H1 (cell line): ENCODE results near the gene NCL. TPM values are rescaled to one million over a fixed set of nuclear protein-coding genes. Genes with fewer than 3 reads are reported as not detected.

ENCODE experiments used
- CTCF ChIA-PET: fragments of 300-600 bp; sonication (Branson Sonifier 250); formaldehyde crosslinking; loops from one replicate; lab custom pipeline; 2021; ENCODE audit not compliant: partially characterized antibody; lab: Charles Lee
- POLR2A ChIA-PET: fragments of 300-600 bp; sonication (Branson Sonifier 250); formaldehyde crosslinking; loops from one replicate; lab custom pipeline; 2021; ENCODE audit warnings: inconsistent platforms; ENCODE audit not compliant: partially characterized antibody; lab: Charles Lee
- DNase-seq, 2 experiments: peaks; one replicate each; pipeline versions ENCODE4 v3.0.0 to v3.0.0-alpha.2; 2010 to 2022; ENCODE audit warnings: low spot score in 2 of 2, low read depth in 1 of 2, mixed read lengths in 1 of 2
- FAIRE-seq: peaks from 2 replicates; lab custom pipeline; 2011; peaks lifted over from hg19 to GRCh38; lab: Jason Lieb, UNC
- H2AFZ ChIP-seq: 2 replicates; pipeline ENCODE4 v1.8.1; 2012; ENCODE audit warnings: low read length, inconsistent platforms
- H2AK5ac ChIP-seq: 2 replicates; pipeline ENCODE4 v1.6.1; 2013; ENCODE audit warnings: low read depth, low read length
- H2BK120ac ChIP-seq: replicated peaks from 2 replicates; pipeline ENCODE3; 2013; ENCODE audit warnings: low read depth, low read length, inconsistent platforms
- H2BK12ac ChIP-seq: 2 replicates; pipeline ENCODE4 v1.6.1; 2013; ENCODE audit warnings: low read depth, low read length
- H2BK15ac ChIP-seq: 2 replicates; pipeline ENCODE4 v1.6.1; 2013; ENCODE audit warnings: low read length
- H2BK20ac ChIP-seq: 2 replicates; pipeline ENCODE4 v1.6.1; 2013; ENCODE audit warnings: low read length
- H2BK5ac ChIP-seq: 2 replicates; pipeline ENCODE4 v1.6.1; 2013; ENCODE audit warnings: low read depth, low read length
- H3K14ac ChIP-seq: 2 replicates; pipeline ENCODE4 v1.6.1; 2013; ENCODE audit warnings: inconsistent platforms; ENCODE audit not compliant: insufficient read length
- H3K18ac ChIP-seq: 2 replicates; pipeline ENCODE4 v1.6.1; 2013; ENCODE audit warnings: low read length; ENCODE audit errors: extremely low read depth
- H3K23ac ChIP-seq: 2 replicates; pipeline ENCODE4 v1.6.1; 2013; ENCODE audit warnings: inconsistent platforms; ENCODE audit not compliant: insufficient read length
- H3K23me2 ChIP-seq: 2 replicates; pipeline ENCODE4 v1.6.1; 2013; ENCODE audit warnings: low read depth, low read length
- H3K27ac ChIP-seq: 2 replicates; pipeline ENCODE4 v1.6.1; 2011; ENCODE audit warnings: low read depth, low read length, inconsistent platforms
- H3K27me3 ChIP-seq, 4 experiments: replicated peaks in 1 of 4; 1 replicate in 1 of 4; 2 replicates in 3 of 4; pipeline versions ENCODE4 v1.6.1 to v1.8.1; 2011 to 2013; ENCODE audit warnings: low read length in 3 of 4, mild to moderate bottlenecking in 3 of 4, inconsistent platforms in 2 of 4, mixed read lengths in 2 of 4, moderate library complexity in 1 of 4; ENCODE audit not compliant: control insufficient read depth in 3 of 4, insufficient read depth in 3 of 4; ENCODE audit errors: extremely low read depth in 1 of 4
- H3K36me3 ChIP-seq, 4 experiments: 2 replicates each; pipeline versions ENCODE4 v1.6.1 to v1.8.1; 2011 to 2013; ENCODE audit warnings: mild to moderate bottlenecking in 4 of 4, low read length in 3 of 4, moderate library complexity in 2 of 4, control low read depth in 1 of 4, inconsistent platforms in 1 of 4; ENCODE audit not compliant: insufficient read depth in 4 of 4, control insufficient read depth in 2 of 4
- H3K4ac ChIP-seq: replicated peaks from 2 replicates; pipeline ENCODE3; 2013; ENCODE audit warnings: low read length, low read depth, mixed read lengths, inconsistent platforms; ENCODE audit not compliant: insufficient read length
- H3K4me1 ChIP-seq, 4 experiments: replicated peaks in 1 of 4; 1 replicate in 1 of 4; 2 replicates in 3 of 4; pipeline versions ENCODE4 v1.6.1 to v1.8.1; 2011 to 2013; ENCODE audit warnings: low read length in 3 of 4, inconsistent platforms in 2 of 4, mixed read lengths in 1 of 4; ENCODE audit not compliant: insufficient read depth in 4 of 4, control insufficient read depth in 3 of 4
- H3K4me2 ChIP-seq, 2 experiments: 2 replicates each; pipeline versions ENCODE4 v1.6.1 to v1.8.1; 2011 to 2013; ENCODE audit warnings: low read depth in 2 of 2, low read length in 2 of 2, control low read depth in 1 of 2, inconsistent platforms in 1 of 2, mild to moderate bottlenecking in 1 of 2; ENCODE audit not compliant: insufficient read depth in 1 of 2
- H3K4me3 ChIP-seq, 4 experiments: fragments of 200-600, 300-600 bp in 1 of 4; sonication (generic), shearing (Covaris generic), sonication (Bioruptor Twin) in 1 of 4; 2 replicates each; pipeline versions ENCODE4 v1.5.1 to v1.8.1; 2011 to 2016; ENCODE audit warnings: low read length in 4 of 4, low read depth in 3 of 4, control low read depth in 2 of 4, inconsistent platforms in 2 of 4, mild to moderate bottlenecking in 2 of 4, mixed read lengths in 1 of 4, moderate library complexity in 1 of 4; ENCODE audit not compliant: insufficient read depth in 2 of 4; ENCODE audit errors: extremely low read depth in 1 of 4
- H3K56ac ChIP-seq: replicated peaks from 2 replicates; pipeline ENCODE3; 2013; ENCODE audit warnings: low read depth, mild to moderate bottlenecking, mixed read lengths, low read length, inconsistent platforms; ENCODE audit not compliant: insufficient read length
- H3K79me1 ChIP-seq: 2 replicates; pipeline ENCODE4 v1.6.1; 2013; ENCODE audit warnings: low read depth, low read length, control low read depth
- H3K79me2 ChIP-seq, 2 experiments: 2 replicates each; pipeline versions ENCODE4 v1.6.1 to v1.8.1; 2012 to 2013; ENCODE audit warnings: low read length in 2 of 2, mild to moderate bottlenecking in 2 of 2, inconsistent platforms in 1 of 2; ENCODE audit not compliant: insufficient read depth in 2 of 2, control insufficient read depth in 1 of 2
- H3K9ac ChIP-seq, 4 experiments: replicated peaks in 1 of 4; 1 replicate in 1 of 4; 2 replicates in 3 of 4; pipeline versions ENCODE4 v1.6.1 to v1.8.1; 2011 to 2013; ENCODE audit warnings: low read depth in 3 of 4, low read length in 3 of 4, control low read depth in 2 of 4, mild to moderate bottlenecking in 2 of 4, moderate library complexity in 2 of 4, inconsistent platforms in 1 of 4; ENCODE audit errors: extremely low read depth in 1 of 4
- H3K9me3 ChIP-seq, 2 experiments: 2 replicates each; pipeline versions ENCODE4 v1.6.1 to v1.8.1; 2012 to 2013; ENCODE audit warnings: mild to moderate bottlenecking in 2 of 2, moderate library complexity in 2 of 2, control low read depth in 1 of 2, inconsistent platforms in 1 of 2, low read depth in 1 of 2, low read length in 1 of 2, mixed read lengths in 1 of 2; ENCODE audit not compliant: insufficient read depth in 2 of 2
- H4K20me1 ChIP-seq, 2 experiments: replicated peaks in 1 of 2; 2 replicates each; pipeline versions ENCODE3 to v1.8.1; 2011 to 2013; ENCODE audit warnings: inconsistent platforms in 2 of 2, low read length in 2 of 2, mild to moderate bottlenecking in 1 of 2; ENCODE audit not compliant: insufficient read depth in 2 of 2, control insufficient read depth in 1 of 2
- H4K5ac ChIP-seq: 2 replicates; pipeline ENCODE4 v1.6.1; 2013; ENCODE audit warnings: low read length, low read depth, mixed read lengths, inconsistent platforms; ENCODE audit not compliant: insufficient read length
- H4K8ac ChIP-seq: 2 replicates; pipeline ENCODE4 v1.8.0; 2013; ENCODE audit warnings: mild to moderate bottlenecking, moderate library complexity, low read length, inconsistent platforms; ENCODE audit not compliant: insufficient read depth; ENCODE audit errors: extremely low read depth
- H4K91ac ChIP-seq: replicated peaks from 2 replicates; pipeline ENCODE3; 2013; ENCODE audit warnings: low read length, mixed read lengths, inconsistent platforms; ENCODE audit not compliant: insufficient read length
- SIX5 ChIP-seq: IDR thresholded peaks from 2 replicates; pipeline ENCODE4 v1.6.1; 2011; ENCODE audit warnings: mild to moderate bottlenecking, low read depth, low read length
- WGBS, 2 experiments: shearing (Covaris generic) in 1 of 2; methylation state at CpG; one replicate each; pipeline versions ENCODE4 v1.1.6 to v1.1.7; 2013 to 2015; ENCODE audit warnings: low lambda C conversion rate in 2 of 2, mixed read lengths in 2 of 2, inconsistent platforms in 1 of 2, low coverage in 1 of 2, missing lambda C conversion rate in 1 of 2; ENCODE audit not compliant: insufficient replicate concordance in 2 of 2, insufficient coverage in 1 of 2, insufficient read length in 1 of 2; ENCODE audit errors: extremely low coverage in 1 of 2, missing lambda C conversion rate in 1 of 2; 5-methylcytosine and 5-hydroxymethylcytosine counted together
- polyA plus RNA-seq, 7 experiments: library from polyadenylated mRNA; depleted of rRNA in 3 of 7; stranded (reverse) in 5 of 7; unstranded in 2 of 7; fragments of >200 nt in 5 of 7; fragments of 200-250 nt in 2 of 7; gene quantifications; 1 replicate in 5 of 7; 2 replicates in 1 of 7; 4 replicates in 1 of 7; pipeline versions ENCODE4 v1.2.1 to v1.2.3, GENCODE V29; 2011 to 2013; ENCODE audit warnings: missing spikeins in 2 of 7, mixed read lengths in 2 of 7
- total RNA-seq: library from RNA; stranded (reverse); fragmentation: NEBNext Ultra II Directional; extraction: Animal tissue kit (Norgen Biotek cat#: 25700); gene quantifications from 2 replicates; pipeline ENCODE4 v1.2.1, GENCODE V29; 2021
- TF ChIP-seq, protein P1 (sequence below), 3 experiments: IDR thresholded peaks; 1 replicate in 2 of 3; 2 replicates in 1 of 3; pipeline versions ENCODE4 v1.5.1 to v1.6.1; 2011; ENCODE audit warnings: low read length in 3 of 3, mild to moderate bottlenecking in 3 of 3, inconsistent platforms in 2 of 3, low read depth in 1 of 3, moderate library complexity in 1 of 3; ENCODE audit not compliant: insufficient read depth in 1 of 3; ENCODE audit errors: control extremely low read depth in 1 of 3

NCL gene
- total and polyA plus RNA-seq, 2 of the 8 experiments (the other 6 are each of a cell fraction or from before 2014, with no cell fraction given) = 61.2 to 1,478 TPM

DNA sequence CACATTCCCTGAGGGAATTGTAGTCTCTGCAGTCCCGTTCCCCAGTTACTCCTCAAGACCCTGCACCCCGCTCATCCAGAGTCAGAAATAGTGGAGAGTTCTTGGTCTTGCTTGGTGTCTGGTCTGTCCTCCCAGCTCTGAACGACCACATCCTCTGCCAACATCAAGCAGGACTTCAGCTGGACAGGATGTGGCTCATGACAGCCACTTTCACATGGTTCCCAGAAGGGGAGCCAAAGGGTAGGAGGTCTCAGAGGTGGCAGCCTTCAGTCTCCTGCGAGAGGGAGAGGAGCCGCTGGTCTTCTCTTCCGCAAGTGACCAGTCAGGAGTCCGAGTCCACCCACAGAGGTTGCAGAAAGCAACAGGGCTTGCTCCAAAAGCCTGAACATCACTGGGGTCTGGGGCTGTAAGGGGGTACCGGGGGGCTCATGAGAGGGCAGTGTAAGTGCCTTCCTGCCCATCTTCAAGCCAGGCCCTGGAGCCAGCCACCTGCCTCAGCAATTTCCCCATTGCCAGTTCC, 38.9 kb downstream of the NCL start:
- ChIA-PET POLR2A (interaction anchor here (0.8 to 4.0 kb wide), 5 partner anchors 13 to 35 kb away, joined by 4 to 24 read pairs (median 5); no protein-coding TSS in a partner anchor), CTCF (interaction anchor here (0.5 to 32.5 kb wide), 7 partner anchors 12 to 367 kb away, joined by 3 to 537 read pairs (median 3); partner anchors contain the start of gene B3GNT7)
- Histone ChIP-seq H4K8ac (no peak overlapping the region), H2AK5ac (no peak overlapping the region), H3K56ac (no peak overlapping the region), H3K18ac (no peak overlapping the region), H3K23me2 (no peaks in the 10 kb centered on the region), H3K79me2 (no peaks in the 10 kb centered on the region), H4K20me1 (no peaks in the 10 kb centered on the region), H3K9me3 (no peaks in the 10 kb centered on the region; a peak in 1 of 4 replicates), H3K14ac (no peak overlapping the region), H2BK120ac (no peak overlapping the region), H4K5ac (no peak overlapping the region), H3K27me3 (no peaks in the 10 kb centered on the region), H3K4me3 (no peak overlapping the region), H3K4ac (no peak overlapping the region), H3K4me2 (peak overlapping the region in 1 of 2 experiments; percentile 38; a peak in 1 of 4 replicates), H3K4me1 (peaks cover 0 to 12% (median 0%) of the 10 kb centered on the region in 4 experiments; a peak in 3 of 7 replicates), H3K23ac (no peak overlapping the region), H3K27ac (no peak overlapping the region), H3K79me1 (no peaks in the 10 kb centered on the region), H3K36me3 (no peaks in the 10 kb centered on the region), H2BK15ac (no peak overlapping the region), H2BK12ac (no peak overlapping the region)
- DNase-seq = no peak
- FAIRE-seq = no peak
- 76% methylated on average over 8 of the region's 8 CpGs; no CpG with 5 or more reads in 1 of the 2 experiments for WGBS, 2 experiments
- no peak for TF ChIP-seq SIX5
- TF ChIP-seq, protein P1, sequence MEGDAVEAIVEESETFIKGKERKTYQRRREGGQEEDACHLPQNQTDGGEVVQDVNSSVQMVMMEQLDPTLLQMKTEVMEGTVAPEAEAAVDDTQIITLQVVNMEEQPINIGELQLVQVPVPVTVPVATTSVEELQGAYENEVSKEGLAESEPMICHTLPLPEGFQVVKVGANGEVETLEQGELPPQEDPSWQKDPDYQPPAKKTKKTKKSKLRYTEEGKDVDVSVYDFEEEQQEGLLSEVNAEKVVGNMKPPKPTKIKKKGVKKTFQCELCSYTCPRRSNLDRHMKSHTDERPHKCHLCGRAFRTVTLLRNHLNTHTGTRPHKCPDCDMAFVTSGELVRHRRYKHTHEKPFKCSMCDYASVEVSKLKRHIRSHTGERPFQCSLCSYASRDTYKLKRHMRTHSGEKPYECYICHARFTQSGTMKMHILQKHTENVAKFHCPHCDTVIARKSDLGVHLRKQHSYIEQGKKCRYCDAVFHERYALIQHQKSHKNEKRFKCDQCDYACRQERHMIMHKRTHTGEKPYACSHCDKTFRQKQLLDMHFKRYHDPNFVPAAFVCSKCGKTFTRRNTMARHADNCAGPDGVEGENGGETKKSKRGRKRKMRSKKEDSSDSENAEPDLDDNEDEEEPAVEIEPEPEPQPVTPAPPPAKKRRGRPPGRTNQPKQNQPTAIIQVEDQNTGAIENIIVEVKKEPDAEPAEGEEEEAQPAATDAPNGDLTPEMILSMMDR (IDR thresholded peaks at IDR 0.05; ENCODE audit: control extremely low read depth in 1 of 3, insufficient read depth in 1 of 3, low read depth in 1 of 3, low read length in 3 of 3) = peak in 1 of 3 experiments; percentile 16; a peak in 1 of 4 replicates
- TF ChIP-seq, all 59 proteins: peak for 1
- H2BK20ac ChIP-seq = 0 out of 2 replicates have a peak overlapping the region, but pooled peaks have one; percentile 37
- 0 out of 2 replicates have a peak overlapping the region, but pooled peaks have one; percentile 46 for H2BK5ac ChIP-seq
- H4K91ac ChIP-seq = peak overlapping the region; percentile 51
- H2AFZ ChIP-seq = no peak overlapping the region
- no peak overlapping the region for H3K9ac ChIP-seq
